NK-92 (cell line): ENCODE measurements around the gene PPP1R26.
"Not testable (repeated sequence)": the region's sequence is repeated elsewhere in the genome, so short reads cannot be mapped to it uniquely, and the experiment has no call there.

ENCODE experiments used
- DNase-seq: peaks from one replicate; lab custom pipeline; 2025; ENCODE audit not compliant: unreplicated experiment; lab: John Stamatoyannopoulos, UW

Gene PPP1R26

GRCh38 chr9:135479469-135480052, at the start of gene PPP1R26:
Gene PPP1R26, plus strand, starts transcription at chr9:135479782. Its CDS starts 4,729 bp downstream, at chr9:135484511.
- DNase-seq: no peak

GRCh38 chr9:135437259-135437658, 42.3 kb upstream of the PPP1R26 start:
- no peak for DNase-seq

- not testable (repeated sequence) for DNase-seq
Observed at GRCh38 chr9:135437696-135438095, 41.9 kb upstream of the PPP1R26 start.

- DNase-seq: not testable (repeated sequence)
Observed at GRCh38 chr9:135438581-135439232, 40.9 kb upstream of the PPP1R26 start.

GRCh38 chr9:135439514-135439913, 40.1 kb upstream of the PPP1R26 start:
- DNase-seq: not testable (repeated sequence)

- no peak for DNase-seq
Observed at GRCh38 chr9:135439916-135440315, 39.7 kb upstream of the PPP1R26 start.

GRCh38 chr9:135440620-135441019, 39.0 kb upstream of the PPP1R26 start:
- no peak for DNase-seq

GRCh38 chr9:135441105-135442071, 38.2 kb upstream of the PPP1R26 start:
- not testable (repeated sequence) for DNase-seq

GRCh38 chr9:135442075-135442474, 37.5 kb upstream of the PPP1R26 start:
- no peak for DNase-seq

GRCh38 chr9:135443797-135444425, 35.7 kb upstream of the PPP1R26 start:
- DNase-seq: no peak

GRCh38 chr9:135447126-135447525, 32.5 kb upstream of the PPP1R26 start:
- DNase-seq: no peak

GRCh38 chr9:135448663-135449100, 30.9 kb upstream of the PPP1R26 start:
- no peak for DNase-seq

GRCh38 chr9:135449532-135449931, 30.1 kb upstream of the PPP1R26 start:
- not testable (repeated sequence) for DNase-seq

GRCh38 chr9:135450956-135451355, 28.6 kb upstream of the PPP1R26 start:
- DNase-seq: no peak

- not testable (repeated sequence) for DNase-seq
Observed at GRCh38 chr9:135451909-135452308, 27.7 kb upstream of the PPP1R26 start.

- no peak for DNase-seq
Observed at GRCh38 chr9:135454737-135455136, 24.8 kb upstream of the PPP1R26 start.

- DNase-seq: no peak
Observed at GRCh38 chr9:135455401-135456030, 24.1 kb upstream of the PPP1R26 start.

GRCh38 chr9:135456436-135457104, 23.0 kb upstream of the PPP1R26 start:
- no peak for DNase-seq

- not testable (repeated sequence) for DNase-seq
Observed at GRCh38 chr9:135458478-135458877, 21.1 kb upstream of the PPP1R26 start.

GRCh38 chr9:135461936-135462335, 17.6 kb upstream of the PPP1R26 start:
- no peak for DNase-seq
